Stimulated activated CD4-positive, alpha-beta T cell treated with anti-CD3 and anti-CD28 coated beads, Interleukin-1b, Interleukin-23, amount 100 ng/mL, for 24 hours (primary cell): ENCODE data around the gene GFPT2.

Experiments
- DNase-seq, 4 experiments: peaks; one replicate each; pipeline ENCODE4 v3.0.0-alpha.2; 2020; ENCODE audit warnings: low read depth in 4 of 4, low spot score in 1 of 4

The GFPT2 gene

DNA sequence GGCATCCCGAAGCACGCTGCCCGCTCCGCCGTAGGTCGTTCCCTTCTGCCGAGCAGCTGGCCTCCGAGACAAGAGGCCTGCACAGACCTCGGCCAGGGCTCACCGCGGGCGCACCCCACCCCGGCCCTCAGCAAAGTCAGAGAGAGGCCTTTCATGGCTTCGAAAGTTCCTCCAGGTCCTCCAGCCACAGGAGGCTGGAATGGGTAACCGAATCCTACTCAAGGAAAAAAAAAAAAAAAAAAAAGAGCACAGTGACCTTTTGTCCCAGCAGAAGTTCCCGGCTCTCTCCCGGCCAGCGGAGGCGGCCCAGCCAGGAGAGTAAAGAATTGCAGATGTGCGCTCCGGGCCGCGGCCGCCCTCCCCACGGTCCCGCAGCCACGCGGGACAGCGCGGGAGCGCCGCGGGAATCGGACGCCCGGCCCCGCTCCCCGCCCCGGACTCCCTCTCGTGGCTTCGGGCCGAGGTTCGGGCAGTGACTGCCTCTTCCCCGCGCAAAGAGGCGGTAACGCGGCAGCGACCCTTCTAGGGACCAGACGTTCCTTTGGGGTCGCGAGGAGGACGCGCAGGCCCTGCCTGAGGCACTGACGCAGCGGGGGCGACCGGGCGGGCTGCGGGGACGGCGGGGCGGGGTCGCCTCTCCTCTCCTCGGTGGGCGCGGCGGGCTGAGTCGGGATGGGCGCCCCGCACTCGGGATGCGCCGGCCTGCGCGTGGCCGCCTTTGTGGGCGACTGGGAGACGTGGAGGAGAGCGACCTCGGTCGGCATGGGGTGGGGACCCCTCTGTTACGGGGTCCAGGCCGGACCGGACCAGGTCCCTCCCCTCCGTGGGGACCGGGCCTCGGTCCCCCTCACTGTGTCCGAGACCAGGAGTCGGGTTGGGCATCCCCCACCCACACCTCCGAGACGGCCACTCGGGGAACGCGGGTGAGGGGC is 754 bp downstream of the GFPT2 start:
- no peak for DNase-seq

DNA sequence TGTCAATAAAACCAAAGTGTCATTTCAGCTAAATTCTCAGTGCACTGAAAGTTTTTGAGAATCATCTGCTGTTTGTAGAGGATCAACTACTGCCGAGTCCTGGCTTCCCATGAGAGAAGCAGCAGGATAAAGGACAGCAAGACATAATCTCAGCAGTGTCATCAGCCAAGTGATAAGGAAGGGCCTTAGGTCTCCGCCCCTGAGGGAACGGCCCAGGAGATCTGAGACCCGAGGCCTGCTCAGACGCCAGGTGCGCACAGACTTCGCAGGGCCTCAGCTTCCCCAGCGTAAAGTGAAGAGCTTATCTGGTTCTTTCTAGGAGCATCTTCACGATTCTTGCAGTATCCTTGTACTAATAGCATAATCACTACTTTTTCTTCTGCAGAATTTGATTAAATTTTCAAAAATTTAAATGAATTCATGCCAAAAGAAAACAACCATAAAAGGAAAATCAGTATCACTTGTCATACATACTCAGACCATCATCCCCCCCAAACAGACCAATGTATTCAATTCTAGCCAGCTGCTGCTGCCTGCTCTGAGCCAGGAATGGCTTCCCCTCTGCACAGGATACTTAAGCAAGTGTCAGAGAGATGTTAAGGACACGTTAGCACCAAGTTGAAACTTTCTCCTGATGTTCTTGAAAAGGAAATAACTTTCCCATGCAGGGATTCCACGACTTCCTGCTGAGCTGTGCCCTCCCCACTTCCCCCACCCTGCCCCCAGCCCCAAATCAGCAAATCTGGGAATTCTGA is 2.2 kb downstream of the GFPT2 start:
- no peak for DNase-seq

DNA sequence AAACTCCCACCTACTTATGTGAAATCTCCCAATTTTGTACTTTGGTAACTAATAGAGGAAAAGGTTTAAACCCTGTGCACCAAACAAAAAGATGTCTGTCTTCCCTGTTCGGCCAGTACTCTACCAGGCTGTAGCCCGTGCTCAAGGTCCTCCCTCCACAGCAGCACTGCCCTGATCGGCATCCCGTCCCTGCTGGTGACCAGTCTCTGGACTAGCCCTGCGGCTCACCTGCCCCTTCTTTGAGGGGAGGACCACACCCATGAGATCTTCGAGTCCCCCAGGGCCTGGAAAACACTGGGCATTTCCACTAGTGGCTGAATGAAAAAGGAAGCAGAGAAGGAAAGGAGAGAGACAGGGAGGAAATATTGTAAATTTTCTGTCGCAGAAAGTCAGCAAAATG is 2.8 kb downstream of the GFPT2 start:
- DNase-seq, result no peak

DNA sequence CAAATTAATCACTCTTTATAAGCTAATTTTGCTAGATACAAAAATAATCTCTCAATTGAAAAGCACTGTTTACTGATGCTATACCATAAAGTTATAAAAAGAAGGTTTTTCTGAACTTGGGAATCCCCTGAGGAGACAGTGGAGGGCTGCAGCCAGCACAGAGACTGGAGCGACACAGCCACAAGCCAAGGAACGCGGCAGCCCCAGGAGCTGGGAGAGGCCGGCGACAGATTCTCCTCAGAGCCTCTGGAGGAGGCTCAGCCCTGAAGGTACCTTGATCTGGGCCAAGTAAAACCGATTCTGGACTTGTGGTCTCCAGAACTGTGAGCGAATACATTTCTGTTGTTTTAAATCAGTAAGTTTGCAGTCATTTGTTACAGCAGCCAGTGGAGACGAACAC is 3.7 kb downstream of the GFPT2 start:
- no peak for DNase-seq

DNA sequence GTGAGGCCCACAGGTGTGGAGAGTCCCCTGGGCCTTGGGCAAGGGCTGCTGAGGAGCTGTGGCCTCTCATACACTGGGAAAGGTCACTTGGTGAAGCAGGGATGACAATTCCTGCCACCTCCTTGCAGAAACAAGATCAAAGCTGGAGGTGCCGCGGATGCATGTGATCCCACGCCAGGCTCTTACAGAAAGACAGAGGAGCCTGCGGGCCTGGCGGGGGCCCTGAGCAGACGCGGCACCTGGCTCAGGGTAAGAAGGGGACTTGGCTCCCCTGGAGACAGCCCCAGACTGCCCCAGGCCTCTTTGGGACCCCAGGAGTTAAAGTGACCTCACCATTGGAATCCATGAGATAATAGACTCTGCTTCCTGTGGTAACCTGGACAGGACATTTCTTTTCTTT is 4.8 kb downstream of the GFPT2 start:
- no peak for DNase-seq

DNA sequence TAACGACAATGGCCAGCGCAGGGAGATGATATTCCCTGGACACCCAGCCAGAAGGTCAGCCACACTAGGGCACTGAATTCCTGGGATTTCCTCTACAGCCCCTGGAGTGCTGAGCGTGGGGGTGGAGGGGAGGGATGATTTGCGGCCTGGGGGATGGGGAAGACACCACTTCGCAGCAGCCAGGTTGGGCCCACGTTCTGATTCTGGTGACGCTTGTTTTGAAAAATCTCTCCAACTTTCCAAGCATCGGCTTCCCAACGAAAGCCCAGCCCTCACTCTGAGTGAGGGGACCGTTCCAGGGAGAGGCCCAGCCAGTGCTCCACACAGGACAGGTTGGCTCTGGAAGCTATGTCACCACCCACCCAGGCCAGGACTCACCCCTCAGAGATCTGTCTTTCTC is 5.4 kb downstream of the GFPT2 start:
- no peak for DNase-seq

DNA sequence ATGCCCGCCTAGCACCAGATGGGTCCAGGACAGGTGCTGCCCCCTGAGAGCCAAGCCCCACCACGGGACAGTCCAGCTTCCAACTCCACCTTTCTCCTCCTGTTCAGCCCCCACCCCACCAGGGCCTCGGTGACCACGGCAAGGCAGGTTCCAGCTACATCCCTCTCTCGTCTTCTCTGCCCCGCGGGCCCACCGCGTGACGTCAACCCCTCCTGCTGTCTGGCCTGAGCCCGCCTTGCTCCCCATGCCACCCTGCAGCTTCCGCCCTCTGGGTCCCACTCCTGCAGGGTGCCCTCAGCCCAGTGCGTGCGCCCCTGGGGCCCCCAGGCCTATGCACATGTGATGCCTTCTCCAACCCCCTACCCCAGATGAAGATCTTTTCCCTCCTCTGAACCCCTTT is 6.8 kb downstream of the GFPT2 start:
- no peak for DNase-seq

DNA sequence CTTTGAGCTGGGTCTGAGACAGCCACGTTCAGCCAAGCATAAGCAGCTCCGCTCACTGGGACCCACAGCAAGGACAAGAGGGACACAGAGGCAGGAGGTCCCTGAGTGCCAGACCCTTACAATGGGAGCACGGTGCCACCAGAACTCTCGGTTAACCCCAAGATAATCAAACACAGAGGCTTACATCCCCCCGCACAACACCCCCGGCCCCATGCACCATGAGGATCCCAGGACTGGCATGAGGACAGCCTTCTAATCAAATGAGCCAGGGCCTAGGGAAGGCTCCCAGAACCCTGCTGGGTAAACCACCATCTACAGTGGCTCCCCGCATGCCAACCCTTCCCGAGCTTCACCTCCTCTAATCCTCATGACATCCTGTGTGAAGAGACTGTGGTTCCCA is 7.4 kb downstream of the GFPT2 start:
- DNase-seq, result no peak

DNA sequence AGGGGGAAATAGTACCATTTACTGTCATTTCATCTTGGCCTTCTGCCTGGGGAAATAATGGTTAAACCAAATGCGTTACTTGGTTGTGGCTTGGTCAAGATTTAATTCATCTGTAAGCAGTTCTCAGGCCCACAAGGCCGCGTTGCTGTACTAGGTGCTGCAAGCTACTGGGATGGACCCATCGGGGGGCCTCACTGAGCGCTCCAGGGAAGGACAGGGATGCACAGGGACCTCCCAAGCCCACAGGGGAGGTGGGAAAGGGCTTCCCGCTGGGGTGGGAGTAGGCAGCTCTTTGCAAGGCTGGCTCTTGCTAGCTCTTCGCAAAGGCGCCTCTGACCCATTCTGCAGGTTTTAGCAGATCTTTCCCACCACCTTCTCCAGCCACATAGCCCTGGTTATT is 8.0 kb downstream of the GFPT2 start:
- DNase-seq, result no peak

DNA sequence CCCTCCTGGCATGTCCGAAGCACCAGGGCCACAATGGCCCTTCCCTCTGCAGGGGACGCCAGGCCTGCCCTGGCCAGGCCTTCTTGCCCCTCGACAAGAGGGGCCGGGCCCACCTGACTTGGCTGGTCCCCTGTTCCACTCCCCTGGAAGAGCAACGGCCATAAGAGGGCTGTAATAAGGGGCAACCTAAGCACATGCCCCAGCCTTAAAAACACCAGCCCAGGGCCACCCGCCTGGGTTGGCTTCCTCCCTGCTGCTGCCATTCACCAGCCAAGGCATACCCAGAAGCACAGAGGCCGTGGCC is 8.5 kb downstream of the GFPT2 start:
- no peak for DNase-seq

DNA sequence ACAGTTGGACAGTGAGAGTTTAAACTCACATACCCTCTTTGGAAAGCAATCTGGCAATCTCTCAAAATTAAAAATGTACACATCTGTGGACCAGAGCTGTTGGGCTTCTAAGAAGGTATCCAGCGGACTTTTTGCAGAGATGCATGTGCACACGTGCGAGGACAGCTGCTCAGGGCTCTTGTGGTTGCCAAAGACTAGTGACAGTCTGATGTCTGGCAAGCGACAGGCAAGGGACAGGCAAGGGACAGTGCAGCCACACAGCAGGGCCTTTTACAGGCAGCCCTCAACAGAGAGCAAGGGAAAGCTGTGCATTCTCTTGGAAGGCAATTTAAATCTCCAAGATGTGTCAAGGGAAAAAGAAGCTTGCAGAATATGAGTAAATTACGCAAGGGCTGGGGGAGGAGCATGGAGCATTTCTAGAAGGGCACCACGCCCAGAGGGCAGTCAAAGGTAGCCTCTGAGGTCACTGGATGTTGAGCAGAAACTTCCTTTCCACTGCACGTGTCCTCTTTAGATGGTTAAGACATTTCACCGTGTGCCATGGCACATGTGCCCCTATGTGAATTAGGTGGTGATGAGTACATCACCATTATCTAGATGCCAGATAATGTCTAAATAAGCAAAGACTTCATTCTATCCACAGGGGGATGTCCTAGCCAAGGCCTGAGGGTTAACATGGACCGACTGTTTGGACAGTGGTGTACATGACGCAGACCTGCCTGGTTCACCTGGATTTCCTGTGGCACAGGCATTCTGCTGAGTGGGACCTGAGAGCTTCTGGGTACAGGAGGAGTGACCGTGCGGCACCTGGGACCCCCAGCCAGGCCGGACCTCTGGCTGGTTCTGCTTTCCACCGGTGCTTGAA is 9.1 kb downstream of the GFPT2 start:
- no peak for DNase-seq

DNA sequence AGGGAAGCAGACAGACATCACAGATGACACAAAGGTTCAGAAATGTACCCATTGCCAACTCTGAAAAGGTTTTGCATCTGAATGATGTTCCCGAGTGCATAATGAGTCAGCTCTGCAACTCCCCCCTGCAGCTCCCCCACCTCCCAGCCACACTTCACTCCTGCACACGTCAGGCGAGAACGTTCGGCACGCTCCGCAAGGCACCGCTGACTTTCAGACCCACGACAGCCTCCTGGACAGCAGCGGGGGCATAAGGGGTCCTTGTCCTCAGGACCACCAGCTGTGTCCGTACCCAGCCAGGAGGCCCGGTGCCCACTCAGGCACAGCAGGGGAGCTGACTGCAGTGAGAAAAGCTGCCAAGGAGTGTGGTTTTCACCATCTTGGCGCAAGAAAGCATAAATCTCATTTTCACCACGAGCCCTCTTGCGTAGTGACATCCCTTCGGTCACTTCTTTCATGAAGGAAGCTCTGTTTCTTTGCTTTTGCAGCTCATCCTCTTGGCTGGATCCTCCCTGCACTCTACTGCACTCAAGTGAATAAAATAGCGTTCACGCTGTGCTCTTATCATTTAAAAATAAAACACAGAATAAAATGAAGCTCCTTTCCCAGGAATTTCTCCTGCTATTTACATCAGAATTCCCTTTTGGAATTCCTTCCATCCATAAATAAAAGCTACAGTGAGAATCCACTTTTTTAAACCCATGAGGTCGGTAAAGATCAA is 9.9 kb downstream of the GFPT2 start:
- no peak for DNase-seq

DNA sequence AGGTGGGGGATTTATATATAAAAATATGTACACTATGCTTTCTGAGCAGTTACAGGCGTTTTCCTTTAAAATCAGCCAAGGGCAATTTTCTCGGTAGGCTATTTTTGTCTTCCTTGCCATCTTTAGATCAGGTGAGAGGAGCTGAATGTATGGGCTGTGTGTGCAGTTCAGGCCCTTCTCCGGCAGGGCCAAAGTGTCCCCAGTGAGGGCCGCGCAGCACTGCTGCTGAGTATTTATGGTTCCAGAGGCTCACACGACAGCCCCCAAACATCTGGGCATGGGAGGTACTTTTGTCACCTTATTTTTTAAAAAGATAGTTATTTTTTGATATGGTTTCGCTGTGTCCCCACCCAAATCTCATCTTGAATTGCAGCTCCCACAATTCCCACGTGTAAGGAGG is 11.5 kb downstream of the GFPT2 start:
- no peak for DNase-seq

DNA sequence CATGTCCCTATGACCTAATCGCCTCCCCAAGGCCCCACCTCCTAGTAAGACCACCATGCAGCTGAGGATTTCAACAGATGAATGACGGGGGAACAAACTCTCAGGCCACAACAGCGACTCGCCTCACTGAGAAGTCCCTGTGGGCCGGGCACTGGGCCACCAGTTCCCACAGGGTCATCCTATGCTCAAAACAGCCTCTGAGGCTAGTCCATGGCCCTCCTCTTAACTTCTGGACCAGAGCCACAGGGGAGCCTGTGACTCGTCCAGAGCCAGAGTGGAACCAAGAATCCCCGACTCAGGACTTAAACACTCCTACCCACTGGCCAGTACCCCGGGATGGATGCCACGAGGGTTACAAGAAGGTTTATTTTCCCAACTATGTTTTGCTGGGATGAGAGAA is 12.3 kb downstream of the GFPT2 start:
- no peak for DNase-seq

DNA sequence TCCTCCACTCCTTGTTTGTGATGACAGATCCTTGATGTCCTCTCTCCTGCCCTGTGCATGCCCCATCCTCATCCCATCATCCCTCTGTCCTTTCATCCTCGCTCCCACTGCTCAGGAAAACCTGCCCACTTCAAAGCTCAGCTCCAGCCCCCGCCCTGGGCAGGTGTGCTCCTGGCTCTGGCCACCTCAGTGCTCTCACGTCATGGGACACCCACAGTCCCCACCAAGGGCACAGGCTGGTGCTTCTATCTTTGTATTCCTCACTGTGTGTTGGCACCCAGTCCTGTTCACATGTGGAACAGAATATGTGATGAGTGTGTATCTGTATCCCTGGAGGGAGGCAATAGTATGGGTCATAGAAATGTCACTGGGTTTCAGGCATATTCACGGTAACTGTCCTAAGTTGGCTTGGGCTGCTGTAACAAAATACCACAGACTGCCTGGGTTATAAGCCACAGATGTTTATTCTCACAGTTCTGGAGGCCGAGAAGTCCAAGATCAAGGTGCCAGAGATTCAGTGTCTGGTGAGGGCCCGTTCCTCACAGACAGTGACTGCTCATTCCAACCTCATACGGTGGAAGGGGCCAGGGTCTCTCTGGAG is 13.5 kb downstream of the GFPT2 start:
- DNase-seq, result no peak

DNA sequence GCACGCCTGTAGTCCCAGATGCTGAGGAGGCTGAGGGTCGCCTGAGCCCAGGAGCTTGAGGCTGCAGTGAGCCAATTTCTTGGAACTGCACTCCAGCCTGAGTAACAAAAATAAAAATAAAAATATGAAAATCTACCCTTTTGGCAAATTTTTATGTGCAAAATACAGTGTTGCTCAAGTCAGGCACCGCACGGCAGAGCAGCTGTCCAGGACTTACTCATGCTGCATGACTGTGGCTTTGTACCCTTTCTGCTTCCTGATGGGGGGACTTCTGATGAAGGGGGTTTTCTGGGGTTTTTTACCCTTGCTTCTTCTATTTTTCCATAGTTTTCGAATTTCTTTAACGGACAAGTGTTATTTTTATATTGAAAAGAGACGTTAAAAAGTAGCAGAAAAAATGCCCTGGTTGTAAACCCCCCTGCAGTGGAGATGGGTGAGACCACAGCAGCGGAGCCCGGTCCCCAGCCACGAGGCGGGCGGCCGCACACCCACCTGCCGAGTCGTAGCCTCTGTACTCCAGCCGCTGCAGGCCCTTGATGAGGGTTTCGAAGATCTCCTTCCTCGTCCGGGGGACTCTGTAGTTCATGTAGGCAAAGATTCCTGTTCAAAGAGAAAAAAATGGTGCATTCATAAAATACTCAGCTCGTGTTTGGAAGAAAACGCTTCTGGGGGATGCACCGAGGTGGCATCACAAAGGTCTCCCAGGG is 15.0 kb downstream of the GFPT2 start:
- DNase-seq, result no peak

DNA sequence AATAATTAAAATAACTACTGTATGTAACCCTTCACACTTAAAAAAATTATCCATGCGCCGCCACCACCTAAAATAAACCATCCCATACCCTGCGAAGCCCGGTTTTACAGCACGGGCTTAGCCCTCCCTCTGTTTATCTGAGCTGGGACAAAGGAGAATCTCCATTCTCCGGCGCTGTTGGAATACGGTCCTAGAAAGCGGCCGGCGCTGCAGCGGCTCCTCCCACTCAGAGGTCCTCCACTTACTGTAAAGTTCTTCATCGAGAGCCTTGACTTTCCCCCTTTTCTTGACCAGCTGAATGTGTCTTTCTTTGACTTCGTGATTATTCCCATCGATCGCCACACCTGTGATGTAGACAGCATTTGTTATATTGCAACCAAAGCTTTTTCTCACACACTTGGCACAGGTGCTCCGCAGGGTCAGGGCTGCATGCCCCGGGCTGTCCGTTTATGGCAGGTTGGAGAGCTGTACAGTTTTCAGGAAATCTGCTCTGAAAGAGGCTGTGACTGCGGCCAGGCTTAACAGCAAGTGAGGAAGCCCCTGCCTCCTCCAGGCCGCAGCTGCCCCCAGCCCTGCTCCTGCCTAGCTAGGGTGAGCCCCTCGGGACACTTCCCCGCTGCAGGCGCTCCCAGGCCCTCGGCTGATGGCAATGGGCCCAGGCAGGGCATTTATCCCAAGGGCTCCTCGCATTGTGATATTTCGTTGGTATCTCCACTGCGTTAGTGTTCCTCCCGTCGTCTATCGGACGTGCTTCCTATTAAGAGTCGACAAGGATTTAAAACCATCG is 16.7 kb downstream of the GFPT2 start:
- DNase-seq, result no peak

DNA sequence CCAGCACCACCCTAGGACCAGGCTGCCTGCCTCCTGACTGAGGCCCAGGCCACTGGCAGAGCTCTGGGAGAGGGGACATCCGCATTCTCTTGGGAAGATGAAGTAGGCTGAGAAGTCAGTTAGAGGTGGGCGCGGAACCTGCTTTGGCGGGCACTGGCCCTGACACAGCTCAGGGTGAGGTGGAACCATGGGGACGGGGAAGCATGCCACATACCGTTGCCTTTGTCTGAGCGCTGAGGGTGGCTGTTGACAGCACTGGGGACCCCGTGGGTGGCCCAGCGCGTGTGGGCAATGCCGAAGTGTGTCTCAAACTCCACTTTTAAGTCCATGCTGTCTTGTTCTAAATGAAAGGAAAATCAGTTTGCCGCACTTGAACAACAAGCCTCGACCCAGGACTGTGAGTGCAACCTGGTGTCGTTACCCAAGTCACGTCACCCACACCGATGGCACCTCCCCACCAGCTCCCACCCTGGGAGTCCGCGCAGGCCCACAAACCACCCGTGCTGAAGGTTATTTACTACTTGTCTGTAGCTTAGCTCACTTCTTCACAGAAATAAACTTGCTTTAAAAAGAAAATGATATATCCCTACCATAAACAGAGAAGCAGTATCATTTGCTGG is 17.4 kb downstream of the GFPT2 start:
- DNase-seq, result no peak
